GM21717 (cell line): ENCODE data around the gene HECTD1.
"Not testable (repeated sequence)": the region's sequence is repeated elsewhere in the genome, so short reads cannot be mapped to it uniquely, and the experiment has no call there.

Experiments
- ATAC-seq: cut with Tn5 transposase; IDR thresholded peaks from one replicate; pipeline ENCODE4 v1.9.1; 2021; ENCODE audit warnings: mild to moderate bottlenecking, moderate library complexity; ENCODE audit not compliant: unreplicated experiment

HECTD1 gene

DNA sequence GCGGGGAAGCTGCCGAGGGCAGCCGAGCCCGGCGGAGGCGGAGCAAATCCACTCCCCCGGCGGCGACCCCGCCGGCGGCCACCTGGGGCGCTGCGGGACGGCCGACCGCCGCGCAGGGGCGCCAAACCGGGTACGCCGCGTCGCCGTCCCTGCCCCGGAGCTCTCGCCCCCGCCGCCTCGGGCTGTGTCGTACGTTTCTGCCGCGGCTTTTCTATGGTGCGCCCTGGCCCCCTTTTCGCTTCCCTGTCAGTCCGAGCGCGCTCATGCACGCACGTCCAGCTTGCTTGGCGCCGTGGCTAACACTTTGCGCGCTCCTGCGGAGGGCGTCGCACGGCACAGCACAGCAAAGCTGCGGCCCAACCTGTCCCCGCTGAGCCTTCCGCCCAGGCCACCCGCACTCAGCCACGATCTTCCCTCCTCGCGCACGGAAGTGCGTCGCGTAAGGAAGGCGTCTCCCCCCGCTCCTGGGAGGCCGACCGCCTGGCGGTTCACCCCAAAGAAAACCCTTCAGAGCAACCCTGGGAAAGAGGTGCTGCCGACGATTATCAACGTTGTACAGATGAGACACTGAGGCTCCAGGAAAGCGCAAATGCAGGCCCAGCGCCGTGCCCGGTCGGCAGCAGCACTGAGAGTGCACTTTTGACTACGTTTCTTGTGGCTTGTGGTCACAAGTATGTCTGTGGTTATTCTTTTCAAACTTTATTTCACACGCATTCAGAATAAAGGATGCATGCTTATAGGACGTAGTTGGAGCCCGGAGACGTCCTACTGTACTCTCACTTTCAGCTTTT lies at the start of gene HECTD1:
Gene HECTD1, minus strand, starts transcription at position 39 of the 791 bp plus-strand sequence. CDS start 1,857 bp downstream, outside the sequence.
- peak; percentile 67 for ATAC-seq

- ATAC-seq, result no peak
These were observed 49.6 kb upstream of the HECTD1 start for GRCh38 chr14:31257244-31257553.

DNA sequence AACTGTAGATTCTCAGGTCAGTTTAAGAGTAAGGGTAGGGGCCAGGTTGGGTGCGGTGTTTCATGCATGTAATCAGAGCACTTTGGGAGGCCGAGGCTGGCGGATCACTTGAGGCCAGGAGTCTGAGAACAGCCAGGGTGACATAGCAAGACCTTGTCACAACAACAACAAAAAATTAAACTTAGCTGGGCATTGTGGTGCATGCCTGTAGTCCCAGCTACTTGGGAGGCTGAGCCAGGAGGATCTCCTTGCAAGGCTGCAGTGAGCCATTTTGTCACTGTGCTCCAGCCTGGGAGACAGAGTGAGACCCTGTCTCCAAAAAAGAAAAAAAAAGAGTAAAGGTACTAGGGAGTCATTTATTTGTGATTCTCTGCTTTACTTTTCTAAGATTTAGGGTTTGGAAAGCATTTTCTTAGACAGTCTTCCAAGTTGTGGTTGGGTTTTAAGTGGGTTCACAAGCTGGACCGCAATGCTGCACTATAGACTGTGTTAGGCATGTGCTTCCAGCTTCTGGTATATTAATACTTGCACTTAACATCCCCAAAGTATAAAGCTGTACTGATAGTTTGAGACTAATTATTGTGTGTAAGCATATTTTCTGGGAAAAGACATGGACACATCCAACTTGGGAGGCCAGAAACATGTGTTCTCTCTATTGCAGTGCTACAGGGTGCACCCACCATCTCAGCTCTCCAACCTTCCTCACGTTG lies 49.1 kb upstream of the HECTD1 start:
- ATAC-seq, result no peak

GRCh38 chr14:31255918-31256317 lies 48.3 kb upstream of the HECTD1 start:
- ATAC-seq, result not testable (repeated sequence)

DNA sequence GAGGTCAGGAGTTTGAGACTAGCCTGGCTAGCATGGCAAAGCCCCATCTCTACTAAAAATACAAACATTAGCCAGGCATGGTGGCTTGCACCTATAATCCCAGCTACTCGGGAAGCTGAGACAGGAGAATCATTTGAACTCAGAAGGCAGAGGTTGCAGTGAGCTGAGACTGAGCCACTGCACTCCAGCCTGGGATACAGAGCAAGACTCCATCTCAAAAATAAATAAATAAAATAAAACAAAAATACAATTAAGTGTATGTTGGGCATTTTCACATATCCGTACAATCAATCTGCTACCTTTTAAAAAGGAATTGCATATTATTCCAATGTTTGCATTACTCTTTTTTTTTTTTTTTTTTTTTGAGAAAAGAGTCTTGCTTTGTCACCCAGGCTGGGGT lies 47.7 kb upstream of the HECTD1 start:
- no peak for ATAC-seq

DNA sequence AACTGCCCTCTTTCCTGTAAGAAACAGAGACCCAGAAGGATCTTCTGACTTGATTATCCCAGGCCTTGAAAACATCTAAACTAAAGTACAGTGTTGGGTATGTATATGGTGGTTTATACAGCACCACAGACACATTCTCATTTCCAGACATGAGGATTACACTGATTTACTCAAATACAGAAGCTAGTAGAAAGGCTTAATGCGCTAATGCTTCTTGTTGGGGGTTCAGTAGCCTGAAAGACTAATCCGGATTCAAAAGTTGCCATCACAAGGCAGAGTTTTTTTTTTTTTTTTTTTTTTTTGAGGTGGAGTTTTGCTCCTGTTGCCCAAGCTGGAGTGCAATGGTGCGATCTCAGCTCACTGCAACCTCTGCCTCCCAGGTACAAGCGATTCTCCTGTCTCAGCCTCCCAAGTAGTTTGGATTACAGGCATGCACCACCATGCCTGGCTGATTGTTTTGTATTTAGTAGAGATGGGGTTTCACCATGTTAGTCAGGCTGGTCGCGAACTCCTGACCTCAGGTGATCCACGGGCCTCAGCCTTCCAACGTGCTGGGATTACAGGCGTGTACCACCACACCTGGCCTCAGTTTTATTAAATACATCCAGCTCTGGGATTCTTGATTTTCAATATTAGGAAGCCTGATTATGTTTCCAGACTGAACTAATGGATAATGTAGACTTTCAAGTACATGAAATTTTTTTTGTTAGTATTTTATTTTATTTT lies 46.3 kb upstream of the HECTD1 start:
- ATAC-seq, result no peak

GRCh38 chr14:31252865-31253264 lies 45.3 kb upstream of the HECTD1 start:
- no peak for ATAC-seq

DNA sequence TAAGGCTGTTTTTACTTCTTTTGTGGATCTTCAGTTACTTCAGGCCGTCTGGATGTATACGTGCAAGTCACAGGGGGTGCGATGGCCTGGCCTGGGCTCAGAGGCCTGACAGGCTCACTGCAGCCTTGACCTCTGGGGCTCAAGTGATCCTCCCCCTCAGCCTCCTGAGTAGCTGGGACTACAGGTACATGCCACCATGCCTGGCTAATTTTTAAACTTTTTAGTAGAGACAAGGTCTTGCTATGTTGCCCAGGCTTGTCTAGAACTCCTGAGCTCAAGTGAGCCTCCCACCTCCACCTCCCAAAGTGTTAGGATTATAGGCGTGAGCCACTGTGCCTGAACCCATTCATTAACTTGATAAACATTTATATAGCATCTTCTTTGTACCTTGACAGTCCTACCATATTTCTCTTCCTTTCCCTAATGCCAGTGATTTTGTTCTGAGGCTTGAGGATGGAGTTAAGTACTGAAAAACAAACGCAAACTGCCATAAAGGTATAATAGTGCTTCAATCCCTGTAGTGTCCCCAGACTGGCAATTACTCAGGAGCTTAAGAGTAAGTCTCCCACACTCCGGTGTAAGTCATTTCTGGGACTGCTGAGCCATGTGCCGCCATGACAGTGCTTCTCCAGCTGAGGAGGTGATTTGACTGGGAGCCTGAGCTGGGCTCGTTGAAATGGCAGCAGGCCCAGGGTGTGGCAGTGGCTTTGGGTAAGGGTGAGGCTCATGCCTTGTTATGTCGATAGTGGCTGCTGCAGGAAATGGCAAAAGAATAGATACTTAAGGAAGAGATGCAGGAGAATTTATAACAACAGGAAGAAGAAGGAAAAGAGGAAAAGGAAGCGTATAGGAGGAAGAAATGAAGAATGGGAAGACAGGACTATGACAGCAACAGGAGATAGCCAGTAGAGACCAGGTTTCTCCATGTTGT lies 43.7 kb upstream of the HECTD1 start:
- ATAC-seq, result no peak

DNA sequence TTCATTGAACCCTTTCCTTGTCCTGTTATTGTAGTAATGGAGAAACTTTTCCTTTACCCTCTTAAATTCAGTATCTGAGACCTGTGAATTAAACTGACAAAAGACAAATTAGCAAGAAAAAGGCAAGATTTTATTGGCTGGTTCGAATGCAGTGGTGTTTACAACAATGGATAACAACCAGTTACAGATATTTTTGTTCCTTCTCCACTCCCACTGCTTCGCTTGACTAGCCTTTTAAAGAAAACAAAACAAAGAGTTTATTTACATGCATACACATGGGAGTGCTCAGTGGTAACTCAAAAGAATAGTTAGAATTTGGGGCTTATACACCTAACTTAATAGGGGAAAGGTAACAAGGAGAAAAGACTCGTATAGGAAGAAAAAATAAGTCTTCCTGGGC lies 37.0 kb upstream of the HECTD1 start:
- ATAC-seq, result no peak

GRCh38 chr14:31243860-31244259 lies 36.3 kb upstream of the HECTD1 start:
- no peak for ATAC-seq

DNA sequence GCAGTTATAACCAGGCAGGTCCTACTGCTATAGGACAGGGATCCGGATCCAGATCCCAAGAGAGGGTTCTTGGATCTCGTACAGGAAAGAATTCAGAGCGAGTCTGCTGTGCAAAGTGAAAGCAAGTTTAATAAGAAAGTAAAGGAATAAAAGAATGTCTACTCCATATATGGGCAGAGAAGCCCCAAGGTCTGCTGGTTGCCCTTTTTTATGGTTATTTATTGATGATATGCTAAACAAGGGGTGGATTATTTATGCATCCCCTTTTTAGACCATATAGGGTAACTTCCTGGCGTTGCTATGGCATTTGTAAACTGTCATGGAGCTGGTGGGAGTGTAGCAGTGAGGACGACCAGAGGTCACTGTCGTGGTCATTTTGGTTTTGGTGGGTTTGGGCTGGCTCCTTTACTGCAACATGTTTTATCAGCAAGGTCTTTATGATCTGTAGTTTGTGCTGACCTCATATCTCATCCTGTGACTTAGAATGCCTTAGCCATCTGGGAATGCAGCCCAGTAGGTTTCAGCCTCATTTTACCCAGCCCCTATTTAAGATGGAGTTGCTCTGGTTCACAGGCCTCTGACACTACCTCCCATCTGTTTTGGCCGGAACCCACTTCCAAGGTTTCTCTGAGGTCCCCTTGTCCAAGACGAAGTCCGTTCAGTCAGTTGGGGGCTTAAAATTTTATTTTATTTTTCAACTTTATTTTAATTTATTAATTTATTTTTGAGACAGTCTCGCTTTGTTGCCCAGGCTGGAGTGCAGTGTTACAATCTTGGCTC lies 34.8 kb upstream of the HECTD1 start:
- not testable (repeated sequence) for ATAC-seq

DNA sequence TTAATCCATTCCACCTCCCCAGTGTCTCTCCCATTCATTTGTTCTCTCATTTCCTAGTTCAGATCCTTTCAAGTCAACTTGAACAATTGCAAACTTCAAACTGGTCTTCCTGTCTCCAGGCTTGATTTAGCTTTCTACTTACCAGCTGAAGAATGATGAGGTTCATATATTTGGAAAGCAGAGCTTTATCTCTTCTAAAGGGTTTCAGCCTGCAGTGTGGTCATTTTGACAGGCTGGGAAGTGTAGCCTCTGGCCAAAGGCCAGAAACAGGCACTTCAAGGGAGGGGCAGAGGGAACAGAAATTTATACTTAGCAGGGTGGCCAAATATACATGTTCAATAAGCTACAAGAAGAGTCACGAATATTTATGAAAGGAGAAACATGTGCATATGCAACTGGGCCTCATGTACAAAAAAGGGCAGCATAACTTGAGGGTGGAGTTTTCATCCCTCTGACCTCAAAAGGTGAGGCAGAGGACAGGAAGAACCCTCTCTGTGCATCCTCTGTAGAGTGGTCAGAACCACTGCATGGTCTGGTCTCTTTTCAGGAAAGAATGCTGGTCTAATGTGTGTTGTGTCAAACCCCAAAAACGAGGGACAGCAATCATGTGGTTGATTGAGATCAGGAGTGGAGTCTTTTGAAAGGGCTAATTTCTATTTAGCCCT lies 34.0 kb upstream of the HECTD1 start:
- ATAC-seq, result no peak

DNA sequence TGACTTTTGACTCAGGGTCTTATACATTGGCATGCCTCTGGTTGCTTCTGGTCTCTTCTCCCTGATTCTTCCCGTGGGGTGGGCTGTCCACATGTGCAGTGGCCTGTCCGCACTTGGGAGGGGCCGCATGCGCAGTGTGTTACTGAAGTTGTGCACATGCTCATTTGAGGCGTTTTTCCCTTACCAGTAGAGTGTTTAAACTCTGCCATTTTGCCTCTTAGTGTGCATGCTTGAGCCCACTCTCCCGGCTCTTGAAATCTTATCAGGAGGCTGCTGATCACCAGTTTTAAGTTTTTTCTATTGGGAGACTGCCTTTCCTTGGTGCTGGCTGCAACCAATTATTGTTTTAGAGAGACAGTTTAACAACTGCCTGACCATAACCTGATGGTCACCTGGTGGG lies 32.1 kb upstream of the HECTD1 start:
- no peak for ATAC-seq

- ATAC-seq, result no peak
These were observed 27.9 kb upstream of the HECTD1 start for GRCh38 chr14:31235462-31235861.

DNA sequence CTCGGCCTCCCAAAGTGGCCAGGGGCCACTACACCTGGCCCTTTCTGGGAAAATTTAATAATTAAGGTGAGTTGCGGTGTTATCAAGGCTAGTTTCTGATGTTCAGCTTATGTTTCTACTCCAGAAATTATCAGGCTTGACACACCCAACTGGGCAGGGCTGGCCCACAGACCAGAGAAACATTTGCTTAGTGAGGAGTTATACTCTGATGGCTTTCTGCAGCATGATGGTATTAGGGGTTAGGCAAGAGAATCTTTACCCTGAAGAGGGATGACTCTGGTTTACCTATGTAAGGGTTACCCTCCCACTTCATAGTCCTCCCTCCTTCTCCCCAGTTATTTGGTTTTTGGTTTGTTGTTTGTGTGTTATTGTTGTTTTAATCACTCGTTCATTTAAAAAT lies 24.5 kb upstream of the HECTD1 start:
- no peak for ATAC-seq

- not testable (repeated sequence) for ATAC-seq
These were observed 23.7 kb upstream of the HECTD1 start for GRCh38 chr14:31231272-31231671.

GRCh38 chr14:31230573-31230958 lies 23.0 kb upstream of the HECTD1 start:
- no peak for ATAC-seq

GRCh38 chr14:31229638-31230572 lies 22.3 kb upstream of the HECTD1 start:
- no peak for ATAC-seq
